RWPE1 (cell line): ENCODE measurements around the gene NDUFV1.

Experiments
- CTCF ChIA-PET: fragments of 350-600 bp; sonication (Branson Sonifier 250); formaldehyde crosslinking; extraction: SDS; loops from one replicate; lab custom pipeline; 2021; lab: Yijun Ruan, JAX
- POLR2A ChIA-PET: fragments of 400-600 bp; formaldehyde crosslinking; extraction: SDS; loops from one replicate; lab custom pipeline; 2020; ENCODE audit warnings: antibody characterized with exemption; ENCODE audit not compliant: low non-redundant PET; lab: Yijun Ruan, JAX
- DNase-seq: peaks from one replicate; pipeline ENCODE4 v3.0.0; 2012; ENCODE audit warnings: low spot score
- H3K27ac ChIP-seq: fragments of 450-650 bp; 2 replicates; pipeline ENCODE4 v1.5.1; 2017
- TF ChIP-seq, protein P1 (sequence below): fragments of 450-650 bp; conservative IDR thresholded peaks from 2 replicates; pipeline ENCODE4 v1.5.1; 2017; ENCODE audit warnings: low read depth, mild to moderate bottlenecking

Gene NDUFV1

DNA sequence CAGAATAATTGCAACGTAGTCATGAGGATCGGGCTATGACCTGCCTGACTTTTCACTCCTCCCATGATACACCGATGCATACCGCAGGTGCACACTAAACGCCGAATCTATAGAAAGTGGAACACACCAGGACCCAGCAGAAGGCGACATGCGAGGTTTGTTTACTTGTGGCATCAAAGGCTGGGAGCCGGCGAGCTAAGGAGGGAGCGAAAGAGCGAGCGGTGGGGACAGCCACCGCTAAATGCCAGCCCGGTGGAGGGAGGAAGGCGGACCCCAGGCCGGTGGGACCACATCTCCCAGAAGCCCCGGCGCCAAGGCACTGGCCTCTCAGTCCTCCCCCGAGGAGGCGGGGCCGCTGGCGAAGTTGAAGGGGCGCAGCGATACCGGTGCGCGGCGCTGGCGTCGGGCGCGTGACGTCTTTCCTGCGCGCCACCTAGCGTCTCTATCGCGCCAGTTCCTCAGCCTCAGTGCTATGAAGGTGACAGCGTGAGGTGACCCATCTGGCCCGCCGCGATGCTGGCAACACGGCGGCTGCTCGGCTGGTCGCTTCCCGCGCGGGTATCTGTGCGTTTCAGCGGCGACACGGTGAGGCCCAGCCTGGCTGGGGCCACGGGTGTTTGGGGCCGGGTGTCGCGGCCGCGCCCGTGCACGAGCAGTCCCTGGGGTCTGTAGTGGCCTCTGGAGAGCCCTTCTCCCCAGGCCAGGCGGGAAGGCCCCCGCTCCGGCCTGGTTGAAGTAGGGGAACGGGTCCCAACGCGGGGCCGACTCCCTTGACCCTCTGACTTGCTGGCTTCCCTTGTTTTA lies at the start of gene NDUFV1:
Gene NDUFV1 (plus strand): TSS at position 445 of the 804 bp plus-strand sequence. CDS start 69 bp downstream, at position 514.
- DNase-seq = peak; percentile 81
- TF ChIP-seq, protein P1, sequence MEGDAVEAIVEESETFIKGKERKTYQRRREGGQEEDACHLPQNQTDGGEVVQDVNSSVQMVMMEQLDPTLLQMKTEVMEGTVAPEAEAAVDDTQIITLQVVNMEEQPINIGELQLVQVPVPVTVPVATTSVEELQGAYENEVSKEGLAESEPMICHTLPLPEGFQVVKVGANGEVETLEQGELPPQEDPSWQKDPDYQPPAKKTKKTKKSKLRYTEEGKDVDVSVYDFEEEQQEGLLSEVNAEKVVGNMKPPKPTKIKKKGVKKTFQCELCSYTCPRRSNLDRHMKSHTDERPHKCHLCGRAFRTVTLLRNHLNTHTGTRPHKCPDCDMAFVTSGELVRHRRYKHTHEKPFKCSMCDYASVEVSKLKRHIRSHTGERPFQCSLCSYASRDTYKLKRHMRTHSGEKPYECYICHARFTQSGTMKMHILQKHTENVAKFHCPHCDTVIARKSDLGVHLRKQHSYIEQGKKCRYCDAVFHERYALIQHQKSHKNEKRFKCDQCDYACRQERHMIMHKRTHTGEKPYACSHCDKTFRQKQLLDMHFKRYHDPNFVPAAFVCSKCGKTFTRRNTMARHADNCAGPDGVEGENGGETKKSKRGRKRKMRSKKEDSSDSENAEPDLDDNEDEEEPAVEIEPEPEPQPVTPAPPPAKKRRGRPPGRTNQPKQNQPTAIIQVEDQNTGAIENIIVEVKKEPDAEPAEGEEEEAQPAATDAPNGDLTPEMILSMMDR = peak; percentile 44
- H3K27ac ChIP-seq = peak within 1 kb of the TSS; percentile 74
- POLR2A ChIA-PET = interaction anchor here (0.8 to 1.5 kb wide), 2 partner anchors 23 to 24 kb away, joined by 3 read pairs; partner anchors contain the start of gene NUDT8
- CTCF ChIA-PET = no interaction called here

DNA sequence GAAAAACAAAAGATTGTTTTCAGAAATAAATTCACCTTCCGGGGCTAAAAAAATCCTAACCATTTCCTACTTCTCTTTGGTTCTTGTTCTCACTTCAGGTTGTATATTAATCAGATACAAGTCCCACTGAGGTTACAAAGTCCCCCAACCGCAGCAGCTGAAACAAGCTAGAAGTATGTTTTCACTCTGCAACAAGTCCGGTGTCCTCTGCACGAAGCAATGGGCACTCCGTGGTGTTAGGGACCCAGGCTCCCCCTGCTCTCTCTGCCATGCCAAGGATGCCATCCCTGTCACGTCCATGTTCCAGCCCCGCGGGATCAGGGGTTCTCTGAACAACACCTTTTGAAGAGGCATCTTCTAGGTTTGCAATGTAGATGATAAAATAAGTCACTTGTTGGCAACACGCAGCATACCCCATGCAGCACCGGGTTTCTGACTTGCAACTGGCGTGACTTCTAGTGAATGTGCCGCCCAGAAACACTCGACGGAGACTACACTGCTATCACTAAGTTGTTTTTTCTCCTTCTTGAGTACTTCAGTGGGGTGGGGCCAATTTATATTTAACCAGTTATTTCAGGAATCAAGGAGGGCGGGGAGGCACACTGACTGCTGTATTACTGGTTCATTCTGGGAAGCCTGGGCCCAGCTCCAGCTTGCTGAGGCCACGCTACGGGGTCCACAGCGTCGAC lies 48.5 kb upstream of the NDUFV1 start:
- no peak overlapping the region for H3K27ac ChIP-seq
- TF ChIP-seq, protein P1 = no peak
- no peak for DNase-seq
- ChIA-PET CTCF (interaction anchor here (1.0 kb wide), 1 partner anchor 14 kb away, joined by 3 read pairs; no protein-coding TSS in a partner anchor), POLR2A (no interaction called here)

DNA sequence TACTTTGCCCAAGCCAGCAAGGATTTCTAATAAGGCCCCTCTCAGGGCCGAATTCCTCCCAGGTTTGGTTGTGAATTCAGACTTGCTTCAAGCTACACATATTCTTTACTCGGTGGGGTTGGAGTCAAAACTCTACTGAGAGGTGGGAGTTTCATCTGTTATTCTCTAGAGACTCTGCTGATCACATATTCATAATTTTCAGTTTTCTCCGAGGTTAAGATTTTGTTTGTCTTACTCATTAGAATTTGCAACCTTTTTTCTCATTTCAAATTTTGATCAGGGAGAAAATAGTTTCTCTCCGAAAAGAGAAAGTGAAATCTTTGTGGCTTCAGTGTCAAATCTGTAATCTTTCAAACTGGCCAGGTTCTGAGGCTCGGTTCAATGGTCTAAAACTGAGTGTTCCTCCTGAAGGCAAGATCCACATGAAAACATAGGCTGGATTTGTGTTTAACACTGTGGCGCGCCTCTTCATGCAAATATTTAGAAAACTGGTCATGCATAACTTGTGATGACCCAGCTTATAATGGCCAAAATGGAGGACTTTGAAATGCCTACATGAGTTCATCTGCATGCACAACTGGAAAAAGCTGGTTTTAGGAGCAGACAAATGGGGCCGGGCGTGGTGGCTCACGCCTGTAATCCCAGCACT lies 44.6 kb upstream of the NDUFV1 start:
- ChIA-PET CTCF (interaction anchor here (1.7 kb wide), 1 partner anchor 10 kb away, joined by 6 read pairs; no protein-coding TSS in a partner anchor), POLR2A (no interaction called here)
- DNase-seq = no peak
- TF ChIP-seq, protein P1 = no peak
- no peak overlapping the region for H3K27ac ChIP-seq

DNA sequence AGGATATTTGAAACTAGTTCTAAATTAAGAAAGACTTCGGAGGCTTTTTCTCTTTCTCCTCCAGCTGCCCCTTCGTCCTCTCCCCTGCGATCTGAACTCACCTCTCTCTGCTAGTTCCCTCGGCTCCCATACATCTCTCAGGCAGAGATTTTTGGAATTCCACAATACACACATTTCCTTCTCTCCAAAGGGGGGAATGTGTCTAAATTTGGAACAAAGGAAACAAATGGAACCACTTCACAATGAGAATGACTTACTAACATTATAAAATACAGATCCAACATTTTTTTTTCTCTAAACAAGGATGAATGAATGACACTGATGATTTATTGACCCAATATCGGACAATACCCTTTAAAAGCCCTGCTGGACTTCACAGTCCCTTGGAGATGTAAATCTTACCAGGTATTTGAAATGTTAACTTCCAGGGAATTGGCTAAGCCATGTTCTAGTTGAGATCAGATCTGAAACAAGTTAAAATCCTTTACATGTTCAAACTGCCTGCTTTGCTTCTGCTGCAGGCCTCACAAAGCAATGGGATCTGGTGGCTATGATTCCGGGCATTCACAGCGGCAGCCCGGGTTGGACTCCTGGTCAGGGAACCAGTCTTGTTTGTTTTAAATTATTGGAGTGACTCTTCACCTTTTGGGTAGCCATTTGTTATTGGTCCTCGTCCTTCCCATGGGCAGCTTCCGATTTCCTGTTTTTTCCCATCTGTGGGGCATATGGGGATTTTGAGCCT lies 43.6 kb upstream of the NDUFV1 start:
- CTCF ChIA-PET = interaction anchor here (1.7 kb wide), 1 partner anchor 9 kb away, joined by 6 read pairs; no protein-coding TSS in a partner anchor
- no peak for DNase-seq
- POLR2A ChIA-PET = no interaction called here
- peak overlapping the region; percentile 54; the same call in 1 of the 2 replicates for H3K27ac ChIP-seq
- TF ChIP-seq, protein P1 = no peak

DNA sequence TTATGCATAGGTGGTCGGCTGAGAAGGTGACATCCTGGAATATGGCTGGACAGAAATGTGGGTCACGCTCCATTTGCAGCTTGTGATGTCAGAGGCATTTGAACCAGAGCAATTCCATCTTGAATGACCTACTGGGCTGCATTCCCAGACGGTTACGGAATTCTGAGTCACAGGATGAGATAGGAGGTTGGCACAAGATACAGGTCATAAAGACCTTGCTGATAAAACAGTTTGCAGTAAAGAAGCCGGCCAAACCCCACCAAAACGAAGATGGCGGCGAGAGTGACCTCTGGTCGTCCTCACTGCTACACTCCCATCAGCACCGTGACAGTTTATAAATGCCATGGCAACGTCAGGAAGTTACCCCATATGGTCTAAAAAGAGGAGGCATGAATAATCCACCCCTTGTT lies 43.0 kb upstream of the NDUFV1 start:
- DNase-seq = peak; percentile 60
- CTCF ChIA-PET = interaction anchor here (0.7 kb wide), 1 partner anchor 9 kb away, joined by 6 read pairs; no protein-coding TSS in a partner anchor

DNA sequence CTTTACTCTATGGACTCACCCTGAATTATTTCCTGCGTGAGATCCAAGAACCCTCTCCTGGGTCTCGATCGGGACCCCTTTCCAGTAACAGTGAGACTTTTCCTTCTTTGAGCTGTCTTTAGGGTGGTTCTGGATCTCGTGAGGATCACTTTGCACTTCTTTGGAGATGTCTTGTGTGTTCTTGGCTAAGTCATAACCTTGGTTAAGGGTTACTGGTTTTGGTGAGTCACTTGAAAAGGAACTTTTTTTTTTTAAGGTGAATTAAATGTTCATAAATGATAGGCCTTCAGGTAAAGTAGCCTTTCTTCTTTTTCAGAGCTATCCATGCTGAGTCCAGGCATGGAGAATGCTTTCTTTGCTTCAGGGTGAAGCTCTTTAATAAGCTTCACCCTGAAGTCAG lies 42.5 kb upstream of the NDUFV1 start:
- H3K27ac ChIP-seq = peak overlapping the region; percentile 40; the same call in 1 of the 2 replicates
- DNase-seq = no peak
- CTCF ChIA-PET = interaction anchor here (0.7 kb wide), 3 partner anchors 9 to 695 kb away, joined by 3 to 6 read pairs (median 5); no protein-coding TSS in a partner anchor
- POLR2A ChIA-PET = interaction anchor here (0.6 kb wide), 1 partner anchor 1204 kb away, joined by 3 read pairs; no protein-coding TSS in a partner anchor
- TF ChIP-seq, protein P1 = no peak

More for the DNA sequence above, 43.0 kb upstream of the NDUFV1 start:
- H3K27ac ChIP-seq = peak overlapping the region; percentile 54; the same call in 1 of the 2 replicates
- POLR2A ChIA-PET = interaction anchor here (0.6 kb wide), 1 partner anchor 1204 kb away, joined by 3 read pairs; no protein-coding TSS in a partner anchor
